H1 (cell line): Measurements from ENCODE around the gene DCAF6. TPM values are rescaled to one million over a fixed set of nuclear protein-coding genes. Genes with fewer than 3 reads are reported as not detected.

ENCODE experiments used
- CEBPB ChIP-seq: IDR thresholded peaks from 2 replicates; pipeline ENCODE4 v1.6.1; 2012; ENCODE audit warnings: low read depth, low read length
- EP300 ChIP-seq, 2 experiments: IDR thresholded peaks; 1 replicate in 1 of 2; 2 replicates in 1 of 2; pipeline ENCODE4 v1.6.1; 2011 to 2012; ENCODE audit warnings: low read depth in 2 of 2, low read length in 2 of 2, mild to moderate bottlenecking in 2 of 2, borderline replicate concordance in 1 of 2, inconsistent platforms in 1 of 2, moderate library complexity in 1 of 2
- EZH2 ChIP-seq: fragments of 200-600 bp; sonication (generic); IDR thresholded peaks from 2 replicates; pipeline ENCODE4 v1.7.1; 2012; ENCODE audit warnings: low read depth, mild to moderate bottlenecking, moderate library complexity, low read length, inconsistent platforms; ENCODE audit not compliant: severe bottlenecking
- GABPA ChIP-seq: IDR thresholded peaks from 2 replicates; pipeline ENCODE4 v1.6.1; 2011; ENCODE audit warnings: mild to moderate bottlenecking, low read length, moderate library complexity, borderline replicate concordance; ENCODE audit not compliant: insufficient read depth
- JUN ChIP-seq: IDR thresholded peaks from 2 replicates; pipeline ENCODE4 v1.6.1; 2011; ENCODE audit warnings: low read depth, mild to moderate bottlenecking, improper control_type of control experiment, low read length
- KDM1A ChIP-seq: fragments of 200-600, 300-600 bp; sonication (generic); IDR thresholded peaks from 2 replicates; pipeline ENCODE4 v1.7.1; 2016; ENCODE audit warnings: mild to moderate bottlenecking, low read length, borderline replicate concordance
- RNF2 ChIP-seq: fragments of 200-900, 300-1000 bp; sonication (generic); IDR thresholded peaks from 2 replicates; pipeline ENCODE4 v1.7.1; 2016; ENCODE audit warnings: borderline replicate concordance, low read depth, mild to moderate bottlenecking, antibody characterized with exemption, low read length; ENCODE audit not compliant: poor library complexity, severe bottlenecking; ENCODE audit errors: missing control alignments
- SAP30 ChIP-seq: fragments of 300-600 bp; sonication (generic); IDR thresholded peaks from 2 replicates; pipeline ENCODE4 v1.7.1; 2012; ENCODE audit warnings: low read length, moderate library complexity, mild to moderate bottlenecking, inconsistent platforms; ENCODE audit not compliant: insufficient read depth, insufficient replicate concordance
- YY1 ChIP-seq: IDR thresholded peaks from 2 replicates; pipeline ENCODE4 v1.6.1; 2011; ENCODE audit warnings: low read depth, mild to moderate bottlenecking, low read length
- polyA plus RNA-seq, 7 experiments: library from polyadenylated mRNA; depleted of rRNA in 3 of 7; stranded (reverse) in 5 of 7; unstranded in 2 of 7; fragments of >200 nt in 5 of 7; fragments of 200-250 nt in 2 of 7; gene quantifications; 1 replicate in 5 of 7; 2 replicates in 1 of 7; 4 replicates in 1 of 7; pipeline versions ENCODE4 v1.2.1 to v1.2.3, GENCODE V29; 2011 to 2013; ENCODE audit warnings: missing spikeins in 2 of 7, mixed read lengths in 2 of 7
- total RNA-seq: library from RNA; stranded (reverse); fragmentation: NEBNext Ultra II Directional; extraction: Animal tissue kit (Norgen Biotek cat#: 25700); gene quantifications from 2 replicates; pipeline ENCODE4 v1.2.1, GENCODE V29; 2021
- TF ChIP-seq, protein P1 (sequence below): fragments of 300-600 bp; sonication (generic); IDR thresholded peaks from 2 replicates; pipeline ENCODE4 v1.7.1; 2012; ENCODE audit warnings: low read length, moderate library complexity, mild to moderate bottlenecking, inconsistent platforms; ENCODE audit not compliant: insufficient replicate concordance

Gene DCAF6
- total and polyA plus RNA-seq, 2 of the 8 experiments (the other 6 are each of a cell fraction or from before 2014, with no cell fraction given), result 12.3 to 17.4 TPM

DNA sequence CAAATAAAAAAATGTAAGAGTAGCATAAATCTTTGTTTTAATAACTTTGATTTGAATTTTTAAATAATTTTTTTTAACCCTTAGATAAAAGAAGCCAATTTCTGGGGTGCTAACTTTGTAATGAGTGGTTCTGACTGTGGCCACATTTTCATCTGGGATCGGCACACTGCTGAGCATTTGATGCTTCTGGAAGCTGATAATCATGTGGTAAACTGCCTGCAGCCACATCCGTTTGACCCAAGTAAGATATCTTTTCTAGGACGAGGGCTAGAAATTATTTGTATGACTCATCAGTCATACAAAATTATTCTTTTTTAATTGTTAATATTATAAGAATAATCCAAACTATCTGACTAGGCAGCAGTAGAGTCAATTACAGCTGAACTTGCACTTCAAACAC is 129.0 kb downstream of the DCAF6 start (continued):
- TF ChIP-seq, protein P1, sequence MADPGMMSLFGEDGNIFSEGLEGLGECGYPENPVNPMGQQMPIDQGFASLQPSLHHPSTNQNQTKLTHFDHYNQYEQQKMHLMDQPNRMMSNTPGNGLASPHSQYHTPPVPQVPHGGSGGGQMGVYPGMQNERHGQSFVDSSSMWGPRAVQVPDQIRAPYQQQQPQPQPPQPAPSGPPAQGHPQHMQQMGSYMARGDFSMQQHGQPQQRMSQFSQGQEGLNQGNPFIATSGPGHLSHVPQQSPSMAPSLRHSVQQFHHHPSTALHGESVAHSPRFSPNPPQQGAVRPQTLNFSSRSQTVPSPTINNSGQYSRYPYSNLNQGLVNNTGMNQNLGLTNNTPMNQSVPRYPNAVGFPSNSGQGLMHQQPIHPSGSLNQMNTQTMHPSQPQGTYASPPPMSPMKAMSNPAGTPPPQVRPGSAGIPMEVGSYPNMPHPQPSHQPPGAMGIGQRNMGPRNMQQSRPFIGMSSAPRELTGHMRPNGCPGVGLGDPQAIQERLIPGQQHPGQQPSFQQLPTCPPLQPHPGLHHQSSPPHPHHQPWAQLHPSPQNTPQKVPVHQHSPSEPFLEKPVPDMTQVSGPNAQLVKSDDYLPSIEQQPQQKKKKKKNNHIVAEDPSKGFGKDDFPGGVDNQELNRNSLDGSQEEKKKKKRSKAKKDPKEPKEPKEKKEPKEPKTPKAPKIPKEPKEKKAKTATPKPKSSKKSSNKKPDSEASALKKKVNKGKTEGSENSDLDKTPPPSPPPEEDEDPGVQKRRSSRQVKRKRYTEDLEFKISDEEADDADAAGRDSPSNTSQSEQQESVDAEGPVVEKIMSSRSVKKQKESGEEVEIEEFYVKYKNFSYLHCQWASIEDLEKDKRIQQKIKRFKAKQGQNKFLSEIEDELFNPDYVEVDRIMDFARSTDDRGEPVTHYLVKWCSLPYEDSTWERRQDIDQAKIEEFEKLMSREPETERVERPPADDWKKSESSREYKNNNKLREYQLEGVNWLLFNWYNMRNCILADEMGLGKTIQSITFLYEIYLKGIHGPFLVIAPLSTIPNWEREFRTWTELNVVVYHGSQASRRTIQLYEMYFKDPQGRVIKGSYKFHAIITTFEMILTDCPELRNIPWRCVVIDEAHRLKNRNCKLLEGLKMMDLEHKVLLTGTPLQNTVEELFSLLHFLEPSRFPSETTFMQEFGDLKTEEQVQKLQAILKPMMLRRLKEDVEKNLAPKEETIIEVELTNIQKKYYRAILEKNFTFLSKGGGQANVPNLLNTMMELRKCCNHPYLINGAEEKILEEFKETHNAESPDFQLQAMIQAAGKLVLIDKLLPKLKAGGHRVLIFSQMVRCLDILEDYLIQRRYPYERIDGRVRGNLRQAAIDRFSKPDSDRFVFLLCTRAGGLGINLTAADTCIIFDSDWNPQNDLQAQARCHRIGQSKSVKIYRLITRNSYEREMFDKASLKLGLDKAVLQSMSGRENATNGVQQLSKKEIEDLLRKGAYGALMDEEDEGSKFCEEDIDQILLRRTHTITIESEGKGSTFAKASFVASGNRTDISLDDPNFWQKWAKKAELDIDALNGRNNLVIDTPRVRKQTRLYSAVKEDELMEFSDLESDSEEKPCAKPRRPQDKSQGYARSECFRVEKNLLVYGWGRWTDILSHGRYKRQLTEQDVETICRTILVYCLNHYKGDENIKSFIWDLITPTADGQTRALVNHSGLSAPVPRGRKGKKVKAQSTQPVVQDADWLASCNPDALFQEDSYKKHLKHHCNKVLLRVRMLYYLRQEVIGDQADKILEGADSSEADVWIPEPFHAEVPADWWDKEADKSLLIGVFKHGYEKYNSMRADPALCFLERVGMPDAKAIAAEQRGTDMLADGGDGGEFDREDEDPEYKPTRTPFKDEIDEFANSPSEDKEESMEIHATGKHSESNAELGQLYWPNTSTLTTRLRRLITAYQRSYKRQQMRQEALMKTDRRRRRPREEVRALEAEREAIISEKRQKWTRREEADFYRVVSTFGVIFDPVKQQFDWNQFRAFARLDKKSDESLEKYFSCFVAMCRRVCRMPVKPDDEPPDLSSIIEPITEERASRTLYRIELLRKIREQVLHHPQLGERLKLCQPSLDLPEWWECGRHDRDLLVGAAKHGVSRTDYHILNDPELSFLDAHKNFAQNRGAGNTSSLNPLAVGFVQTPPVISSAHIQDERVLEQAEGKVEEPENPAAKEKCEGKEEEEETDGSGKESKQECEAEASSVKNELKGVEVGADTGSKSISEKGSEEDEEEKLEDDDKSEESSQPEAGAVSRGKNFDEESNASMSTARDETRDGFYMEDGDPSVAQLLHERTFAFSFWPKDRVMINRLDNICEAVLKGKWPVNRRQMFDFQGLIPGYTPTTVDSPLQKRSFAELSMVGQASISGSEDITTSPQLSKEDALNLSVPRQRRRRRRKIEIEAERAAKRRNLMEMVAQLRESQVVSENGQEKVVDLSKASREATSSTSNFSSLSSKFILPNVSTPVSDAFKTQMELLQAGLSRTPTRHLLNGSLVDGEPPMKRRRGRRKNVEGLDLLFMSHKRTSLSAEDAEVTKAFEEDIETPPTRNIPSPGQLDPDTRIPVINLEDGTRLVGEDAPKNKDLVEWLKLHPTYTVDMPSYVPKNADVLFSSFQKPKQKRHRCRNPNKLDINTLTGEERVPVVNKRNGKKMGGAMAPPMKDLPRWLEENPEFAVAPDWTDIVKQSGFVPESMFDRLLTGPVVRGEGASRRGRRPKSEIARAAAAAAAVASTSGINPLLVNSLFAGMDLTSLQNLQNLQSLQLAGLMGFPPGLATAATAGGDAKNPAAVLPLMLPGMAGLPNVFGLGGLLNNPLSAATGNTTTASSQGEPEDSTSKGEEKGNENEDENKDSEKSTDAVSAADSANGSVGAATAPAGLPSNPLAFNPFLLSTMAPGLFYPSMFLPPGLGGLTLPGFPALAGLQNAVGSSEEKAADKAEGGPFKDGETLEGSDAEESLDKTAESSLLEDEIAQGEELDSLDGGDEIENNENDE, result no peak
- TF ChIP-seq CEBPB (no peak), SAP30 (no peak), KDM1A (no peak), JUN (no peak), YY1 (no peak), GABPA (no peak), EZH2 (no peak), EP300 (IDR thresholded peaks at IDR 0.05; ENCODE audit: borderline replicate concordance in 1 of 2, low read depth in 2 of 2, low read length in 2 of 2) (no peak), RNF2 (no peak)
